Right lobe of liver (tissue), 6 donors: Measurements from ENCODE around the gene OTX1. TPM values are rescaled to one million over a fixed set of nuclear protein-coding genes. Genes with fewer than 3 reads are reported as not detected.

Experiments
- ATAC-seq, 4 donors: fragments of 200-7000 bp; cut with Tn5 transposase; one replicate each; pipeline ENCODE4 v1.9.1; 2020; ENCODE audit warnings: mild to moderate bottlenecking in 4 of 4, moderate library complexity in 4 of 4
- DNase-seq, 3 donors: peaks; one replicate each; pipeline ENCODE4 v3.0.0-alpha.2; 2020
- H3K27ac ChIP-seq, 3 donors: fragments of 200-600 bp; one replicate each; pipeline ENCODE4 v1.8.0; 2022
- H3K27me3 ChIP-seq, 2 donors: fragments of 200-600 bp; one replicate each; pipeline ENCODE4 v1.8.0; 2022
- H3K36me3 ChIP-seq, 4 donors: fragments of 200-600 bp; sonication (generic) in 1 of 4; one replicate each; pipeline versions ENCODE4 v1.5.1 to v1.8.0; 2017 to 2022; ENCODE audit warnings: control low read depth in 1 of 4
- H3K4me1 ChIP-seq, 4 donors: fragments of 200-600 bp; sonication (generic) in 1 of 4; one replicate each; pipeline versions ENCODE4 v1.5.1 to v1.8.0; 2017 to 2022; ENCODE audit warnings: control low read depth in 1 of 4
- H3K4me3 ChIP-seq, 3 donors: fragments of 200-600 bp; one replicate each; pipeline ENCODE4 v1.8.0; 2022
- H3K9me3 ChIP-seq, 4 donors: fragments of 200-600 bp; sonication (generic) in 1 of 4; one replicate each; pipeline versions ENCODE4 v1.5.1 to v1.8.0; 2017 to 2022; ENCODE audit warnings: control low read depth in 1 of 4
- CTCF ChIP-seq, 4 donors: fragments of 200-600 bp in 3 of 4; fragments of 450-650 bp in 1 of 4; IDR thresholded peaks; one replicate each; pipeline versions ENCODE4 v1.5.1 to v1.8.0; 2016 to 2022; ENCODE audit warnings: antibody characterized with exemption in 4 of 4, mild to moderate bottlenecking in 2 of 4
- POLR2A ChIP-seq: fragments of 450-650 bp; IDR thresholded peaks from one replicate; pipeline ENCODE4 v1.6.1; 2017; ENCODE audit warnings: antibody characterized with exemption, mild to moderate bottlenecking
- WGBS: methylation state at CpG from one replicate; pipeline ENCODE4 v1.1.6; 2018; ENCODE audit warnings: low coverage, low lambda C conversion rate; ENCODE audit not compliant: insufficient coverage; ENCODE audit errors: missing lambda C conversion rate; 5-methylcytosine and 5-hydroxymethylcytosine counted together
- intact Hi-C, 2 donors: fragments of 100-400 bp; cut with DNase I; formaldehyde crosslinking; loops; one replicate each; pipeline versions ENCODE4 v1.11.2 to v1.14.1; 2022
- total RNA-seq, 6 experiments: library from RNA; depleted of rRNA in 2 of 6; stranded (reverse); fragments of >200 nt in 2 of 6; fragmentation: NEBNext Ultra II Directional in 3 of 6; extraction: Animal tissue kit (Norgen Biotek cat#: 25700) in 3 of 6; gene quantifications; one replicate each; pipeline versions ENCODE4 v1.1.0 to v1.2.4, GENCODE V29; 2016 to 2023
- donor health status: DM: no; HTN: yes; CAD: no.
- donor health status: DM: no; HTN: no; CAD: no.
- donor health status: DM: no; HTN: no; CAD: no.
- donor health status: DM: no; HTN: yes; CAD: no.
- donor health status: DM: no; HTN: yes; CAD: no.

The OTX1 gene
- total RNA-seq, 6 experiments from 2014 or later, result not detected

GRCh38 chr2:63053889-63054602 lies 3.4 kb downstream of the OTX1 start:
- H3K4me1 ChIP-seq, result peaks cover 0 to 40% (median 0%) of the 10 kb centered on the region in 4 donors
- peak in 1 of 4 donors; percentile 7 for ATAC-seq
- H3K27ac ChIP-seq, result no peak overlapping the region
- intact Hi-C loops, result no loop called here
- peaks cover 15 to 44% of the 10 kb centered on the region in 2 donors for H3K27me3 ChIP-seq
- TF ChIP-seq CTCF (IDR thresholded peaks at IDR 0.05) (no peak), POLR2A (no peak)
- no peaks in the 10 kb centered on the region for H3K9me3 ChIP-seq
- H3K4me3 ChIP-seq, result peak overlapping the region in 1 of 3 donors; percentile 23
- no peaks in the 10 kb centered on the region for H3K36me3 ChIP-seq
- 10% methylated on average over 22 of the region's 48 CpGs for WGBS
- peak in 1 of 3 donors; percentile 23 for DNase-seq

DNA sequence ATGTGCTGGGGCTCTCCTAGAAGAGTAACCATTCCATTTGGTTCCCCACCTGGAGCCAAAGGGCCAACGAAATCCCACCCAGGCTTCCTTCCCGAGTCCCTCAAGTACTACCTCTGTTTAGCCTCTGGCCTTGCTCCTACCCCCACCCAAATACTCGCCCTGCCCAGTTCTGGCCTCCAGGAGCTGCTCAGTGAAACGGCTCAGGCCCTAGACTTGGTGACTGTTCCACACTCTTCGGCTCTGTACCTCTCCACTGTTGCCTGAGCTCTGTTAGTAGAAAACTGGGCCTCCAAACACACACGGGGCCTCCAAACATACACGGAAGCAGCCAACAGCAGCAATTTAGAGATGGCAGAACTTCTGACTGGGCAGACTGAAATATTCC lies 4.2 kb downstream of the OTX1 start:
- Histone ChIP-seq H3K4me1 (peaks cover 0 to 40% (median 0%) of the 10 kb centered on the region in 4 donors), H3K27ac (no peak overlapping the region), H3K4me3 (no peak overlapping the region)

DNA sequence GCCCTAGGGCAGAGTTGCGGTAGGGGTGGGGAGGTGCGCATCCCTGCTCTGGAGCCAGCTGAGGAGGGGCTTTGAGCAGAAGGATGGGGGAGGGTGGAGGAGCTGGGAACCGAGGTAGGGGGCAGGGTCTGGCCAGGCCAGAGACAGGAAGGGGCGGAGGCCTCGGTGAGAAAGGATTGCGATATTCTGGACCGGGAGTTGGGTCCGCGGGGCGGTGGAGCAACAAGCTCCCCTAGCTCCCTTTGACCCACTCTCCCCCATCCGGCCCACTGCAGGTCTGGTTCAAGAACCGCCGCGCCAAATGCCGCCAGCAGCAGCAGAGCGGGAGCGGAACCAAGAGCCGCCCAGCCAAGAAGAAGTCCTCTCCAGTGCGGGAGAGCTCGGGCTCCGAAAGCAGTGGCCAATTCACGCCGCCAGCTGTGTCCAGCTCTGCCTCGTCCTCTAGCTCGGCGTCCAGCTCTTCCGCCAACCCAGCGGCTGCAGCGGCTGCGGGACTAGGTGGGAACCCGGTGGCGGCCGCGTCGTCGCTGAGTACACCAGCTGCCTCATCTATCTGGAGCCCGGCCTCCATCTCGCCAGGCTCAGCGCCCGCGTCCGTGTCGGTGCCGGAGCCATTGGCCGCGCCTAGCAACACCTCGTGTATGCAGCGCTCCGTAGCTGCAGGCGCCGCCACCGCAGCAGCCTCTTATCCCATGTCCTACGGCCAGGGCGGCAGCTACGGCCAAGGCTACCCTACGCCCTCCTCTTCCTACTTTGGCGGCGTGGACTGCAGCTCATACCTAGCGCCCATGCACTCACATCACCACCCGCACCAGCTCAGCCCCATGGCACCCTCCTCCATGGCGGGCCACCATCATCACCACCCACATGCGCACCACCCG lies 4.8 kb downstream of the OTX1 start:
- TF ChIP-seq CTCF (IDR thresholded peaks at IDR 0.05), result no peak
- TF ChIP-seq POLR2A, result no peak
- Histone ChIP-seq H3K4me3 (no peak overlapping the region), H3K9me3 (no peaks in the 10 kb centered on the region), H3K27ac (no peak overlapping the region), H3K36me3 (no peaks in the 10 kb centered on the region), H3K27me3 (peaks cover 21 to 58% of the 10 kb centered on the region in 2 donors), H3K4me1 (peaks cover 0 to 34% (median 0%) of the 10 kb centered on the region in 4 donors)
- intact Hi-C loops, result no loop called here
- WGBS, result 25% methylated on average over 11 of the region's 63 CpGs
- DNase-seq, result peak in 1 of 3 donors; percentile 20
- ATAC-seq, result no peak

More for the DNA sequence above, 4.2 kb downstream of the OTX1 start:
- no peak for TF ChIP-seq CTCF (IDR thresholded peaks at IDR 0.05)
- no peak for TF ChIP-seq POLR2A
- DNase-seq (no peak), ATAC-seq (no peak)
- Histone ChIP-seq H3K9me3 (no peaks in the 10 kb centered on the region), H3K27me3 (peaks cover 21 to 52% of the 10 kb centered on the region in 2 donors), H3K36me3 (no peaks in the 10 kb centered on the region)
- intact Hi-C loops, result no loop called here
- 26% methylated on average over 6 of the region's 7 CpGs for WGBS

- 17% methylated on average over 23 of the region's 49 CpGs for WGBS
- intact Hi-C loops, result no loop called here
Observed at GRCh38 chr2:63056107-63057050, 5.7 kb downstream of the OTX1 start.

More at GRCh38 chr2:63056107-63057050, 5.7 kb downstream of the OTX1 start:
- H3K4me1 ChIP-seq, result peaks cover 0 to 28% (median 0%) of the 10 kb centered on the region in 4 donors
- peak in 1 of 3 donors; percentile 40 for DNase-seq
- ATAC-seq, result peak in 3 of 4 donors; percentile 22 to 47 (median 37)
- H3K27ac ChIP-seq, result no peak overlapping the region
- no peak for TF ChIP-seq POLR2A
- no peak overlapping the region for H3K4me3 ChIP-seq
- H3K9me3 ChIP-seq, result no peaks in the 10 kb centered on the region
- H3K36me3 ChIP-seq, result no peaks in the 10 kb centered on the region
- H3K27me3 ChIP-seq, result peaks cover 21 to 67% of the 10 kb centered on the region in 2 donors
